ENCODE data around the gene SNRPA.
"Not testable (repeated sequence)": the region's sequence is repeated elsewhere in the genome, so short reads cannot be mapped to it uniquely, and the experiment has no call there.

The SNRPA gene

GRCh38 chr19:40802300-40803169 is 51.5 kb downstream of the SNRPA start:
- DNase-seq = no peak

- DNase-seq = no peak
Measured at GRCh38 chr19:40803170-40803856, 52.3 kb downstream of the SNRPA start.

DNA sequence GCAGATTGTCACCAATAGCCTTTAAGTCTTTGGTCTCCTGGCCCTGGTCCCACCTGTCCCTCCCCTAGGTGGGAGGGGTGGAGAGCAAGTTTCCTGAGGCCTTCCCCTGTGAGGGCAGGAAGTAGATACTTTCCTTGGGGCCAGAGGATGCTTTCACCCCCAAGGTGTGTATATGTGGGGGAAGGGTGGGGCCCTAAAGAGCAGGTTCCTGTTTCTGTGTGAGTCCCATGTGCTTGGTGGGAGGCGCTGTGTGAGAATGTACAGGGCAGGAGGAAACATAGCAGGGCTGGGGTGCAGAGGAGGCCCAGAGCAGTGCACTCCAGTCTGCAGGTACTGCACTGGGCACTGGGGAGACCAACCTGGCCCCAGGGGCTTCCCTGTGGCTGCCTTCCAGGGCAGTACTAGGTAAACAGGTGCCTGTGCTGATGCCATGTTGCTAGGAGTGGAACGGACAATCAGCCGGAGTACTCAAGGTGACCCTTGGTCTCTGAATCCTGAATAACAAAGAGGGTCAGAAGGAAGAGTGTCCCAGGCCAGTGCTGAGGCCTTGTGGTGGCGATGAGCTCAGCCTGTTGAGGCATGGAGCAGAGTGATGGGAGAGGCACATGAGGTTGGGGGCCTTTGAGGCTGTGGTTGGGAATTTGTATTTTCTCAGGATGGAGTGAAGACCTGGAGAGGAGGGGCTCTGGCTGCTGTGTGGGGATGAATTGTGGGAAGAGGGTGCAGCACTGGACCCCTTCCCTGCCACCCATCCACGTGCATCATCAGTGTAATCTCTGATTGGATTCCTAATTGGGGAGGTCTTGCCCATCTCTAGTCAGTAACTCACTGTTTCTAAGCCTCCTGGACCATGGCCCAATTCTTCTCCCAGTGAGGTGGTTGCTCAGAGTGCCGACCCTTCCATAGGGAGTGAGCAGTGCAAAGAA is 53.1 kb downstream of the SNRPA start:
- DNase-seq = peak in 1 of 2 experiments; percentile 42

DNA sequence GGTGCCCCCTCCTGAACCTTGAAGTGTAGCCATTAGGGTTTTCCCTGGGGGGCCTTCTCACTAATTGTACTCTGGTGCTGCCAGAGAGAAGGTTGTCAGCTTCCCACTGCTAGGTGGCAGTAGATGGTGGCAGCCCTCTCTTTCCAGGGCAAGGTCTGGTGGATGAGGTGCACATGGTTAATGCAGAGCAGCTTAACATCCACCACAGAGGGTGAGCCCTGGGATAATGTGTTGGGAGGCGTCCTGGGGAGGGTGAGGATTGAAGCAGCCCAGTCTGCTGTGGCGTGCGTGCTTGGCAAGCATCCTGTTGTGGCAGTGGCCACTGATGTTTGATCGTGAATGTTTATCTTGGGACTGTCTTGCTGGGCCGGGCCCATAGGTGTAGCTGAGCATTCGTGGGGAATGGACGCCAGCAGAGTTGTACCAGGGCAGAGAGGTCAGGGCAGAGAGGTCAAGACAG is 53.8 kb downstream of the SNRPA start:
- DNase-seq = no peak

- peak in 1 of 2 experiments; percentile 39 for DNase-seq
Measured at GRCh38 chr19:40805258-40805868, 54.4 kb downstream of the SNRPA start.

- peak; percentile 71 to 73 for DNase-seq
Measured at GRCh38 chr19:40806423-40807146, 55.6 kb downstream of the SNRPA start.

GRCh38 chr19:40807147-40808020 is 56.4 kb downstream of the SNRPA start:
- DNase-seq = no peak

GRCh38 chr19:40808021-40808325 is 57.0 kb downstream of the SNRPA start:
- DNase-seq = no peak

DNA sequence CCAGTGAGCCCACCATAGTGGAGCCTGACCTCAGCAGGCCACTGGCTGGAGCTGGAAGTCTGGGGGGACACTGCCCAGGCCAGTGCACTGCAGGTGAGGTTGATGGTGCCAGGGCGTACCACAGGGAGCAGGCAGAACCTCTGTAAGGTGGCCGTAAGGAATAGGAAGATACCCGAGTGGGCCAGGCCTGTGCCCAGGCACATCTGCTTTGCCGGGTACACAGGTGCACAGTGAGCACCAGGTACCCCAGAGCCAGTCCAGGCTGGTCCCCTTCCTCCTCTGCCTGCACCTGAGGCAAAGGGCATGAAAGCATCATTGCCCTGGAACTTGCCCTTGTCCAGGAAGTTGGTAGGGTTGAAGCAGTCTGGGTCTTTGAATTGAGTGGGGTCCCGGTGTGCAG is 57.5 kb downstream of the SNRPA start:
- no peak for DNase-seq

DNA sequence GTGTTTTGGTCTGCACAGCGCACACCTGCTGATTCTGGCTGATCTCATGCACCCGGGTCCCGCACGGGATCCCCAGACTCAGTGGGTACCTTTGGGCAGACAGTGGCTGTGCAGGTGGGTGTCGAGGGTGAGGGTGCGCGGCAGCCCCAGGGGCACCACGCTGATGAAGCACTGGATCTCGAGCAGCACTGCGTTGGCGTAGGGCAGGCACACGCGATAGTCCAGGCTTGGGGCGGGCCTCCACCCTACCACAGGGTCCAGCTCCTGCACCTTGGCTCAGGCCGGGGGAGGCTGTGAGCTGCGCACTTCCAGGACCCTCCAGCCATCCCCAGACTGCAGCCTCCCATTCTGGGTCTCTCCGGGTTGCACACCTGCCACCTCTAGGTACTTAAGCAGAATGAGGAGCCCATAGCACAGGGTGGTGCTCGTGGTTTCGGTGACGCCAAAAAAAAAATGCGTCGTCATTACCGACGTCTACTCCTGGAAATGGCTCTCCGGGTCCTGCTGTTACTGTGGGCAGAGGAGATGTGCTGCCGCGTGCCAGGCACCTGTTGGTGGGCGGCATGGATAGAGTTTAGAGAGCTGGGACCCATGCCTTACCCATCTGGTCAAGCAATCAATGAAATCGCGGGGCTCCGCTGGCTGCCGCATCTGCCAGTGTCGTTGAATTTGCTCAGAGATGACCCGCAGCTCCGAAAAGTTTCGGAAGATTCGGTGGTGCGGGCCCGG is 58.5 kb downstream of the SNRPA start:
- no peak for DNase-seq

- no peak for DNase-seq
Measured at GRCh38 chr19:40810160-40810559, 59.2 kb downstream of the SNRPA start.

DNA sequence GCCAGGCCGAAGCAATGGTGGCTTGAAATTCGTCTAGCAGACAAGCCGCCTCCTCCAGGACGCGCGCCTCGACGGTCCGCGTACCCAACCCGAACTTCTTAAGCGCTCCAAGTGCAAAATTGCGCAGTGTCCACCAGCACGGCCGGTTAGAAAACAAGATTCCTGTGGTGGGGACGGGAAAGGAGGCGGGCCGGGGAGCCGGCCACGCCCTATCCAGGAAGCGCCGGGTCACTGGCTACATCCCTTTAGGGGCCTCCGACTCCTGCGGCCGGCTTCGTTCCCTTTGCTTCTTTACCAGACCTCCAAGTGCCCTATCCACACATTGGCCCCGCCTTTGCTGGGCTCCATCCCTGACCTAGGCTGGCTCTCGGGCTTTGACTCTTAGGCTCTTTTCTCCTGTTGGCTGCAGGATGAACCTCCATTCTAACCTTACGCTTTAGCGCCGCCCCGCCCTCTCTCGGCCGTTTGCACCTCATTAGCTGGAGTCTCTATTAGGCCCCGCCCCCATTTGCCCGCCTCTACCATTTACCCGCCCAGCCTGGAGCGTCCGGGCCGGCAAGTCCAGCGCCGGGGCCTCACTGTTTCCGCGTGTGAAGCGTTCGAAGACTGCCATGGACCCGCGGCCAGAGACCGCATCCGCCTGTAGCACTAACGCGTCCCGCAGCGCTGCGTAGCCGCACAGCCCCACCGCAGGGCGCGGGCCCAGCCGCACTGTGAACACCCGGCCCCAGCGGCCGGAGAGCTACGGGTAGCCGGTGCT is 59.8 kb downstream of the SNRPA start:
- not testable (repeated sequence) for DNase-seq

DNA sequence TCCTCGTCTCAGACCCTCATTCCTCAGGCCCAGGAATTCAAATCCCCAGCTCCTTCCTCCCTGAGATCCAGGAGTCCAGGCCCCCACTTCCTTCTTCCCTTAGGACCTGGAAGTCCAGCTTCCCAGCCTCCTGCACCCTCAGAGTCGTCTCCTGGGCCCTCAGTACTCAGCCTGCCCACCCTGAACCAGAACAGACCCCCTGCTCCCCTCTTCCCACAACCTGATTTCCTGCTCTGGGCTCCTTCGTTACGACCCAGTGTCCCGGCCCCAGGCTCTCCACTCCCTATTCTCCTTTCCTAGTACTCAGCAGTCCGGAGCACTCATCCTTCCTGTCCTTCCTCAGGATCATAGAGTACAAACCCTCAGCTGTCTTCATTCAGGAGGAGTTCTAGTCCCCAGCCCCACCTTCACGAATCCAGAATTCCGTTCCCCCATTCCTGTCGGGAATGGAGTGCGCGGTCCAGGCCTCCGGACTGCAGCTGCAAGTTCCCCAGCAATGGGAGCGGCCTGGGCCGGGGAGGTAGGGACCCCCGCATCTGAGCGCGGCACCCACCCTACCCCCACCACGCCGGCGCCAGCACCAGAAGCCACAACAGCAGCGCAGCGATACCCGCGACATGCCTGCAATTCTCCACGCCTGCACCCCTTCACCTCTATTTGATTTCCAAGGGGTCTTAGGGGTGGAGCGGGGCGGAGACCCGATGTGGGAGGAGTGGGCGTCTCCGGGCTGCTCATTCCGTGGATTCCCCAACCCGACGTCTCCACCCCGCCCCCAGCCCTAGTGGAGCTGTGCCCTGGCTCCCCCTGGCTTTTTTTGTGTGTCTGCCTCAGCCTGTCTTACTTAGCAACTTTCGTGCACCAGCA is 60.7 kb downstream of the SNRPA start:
- DNase-seq = no peak

GRCh38 chr19:40812571-40812970 is 61.6 kb downstream of the SNRPA start:
- DNase-seq = not testable (repeated sequence)

DNA sequence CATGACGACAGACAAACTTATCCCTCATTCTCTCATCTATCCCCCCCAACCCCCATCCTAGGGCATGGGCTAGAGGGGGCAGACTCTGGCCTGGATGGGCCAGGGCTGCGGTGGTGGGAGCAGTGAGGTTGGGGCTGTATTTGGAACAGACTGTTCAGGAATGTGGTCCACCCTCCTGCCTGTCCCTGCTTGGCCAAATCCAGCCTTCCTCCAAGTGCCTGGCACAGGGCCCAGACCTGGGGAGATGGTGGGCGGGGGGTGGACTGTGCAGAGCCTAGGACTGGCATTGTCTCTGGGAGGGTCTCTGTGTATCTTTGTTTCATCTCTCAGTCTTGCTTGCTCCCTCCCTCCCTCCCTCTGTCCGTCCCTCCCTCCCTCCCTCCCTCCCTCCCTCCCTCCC is 62.2 kb downstream of the SNRPA start:
- DNase-seq = no peak

Measured in activated CD4-positive, alpha-beta T cell treated with anti-CD3 and anti-CD28 coated beads, Interleukin-2, amount 50 U/mL, for 4 hours (primary cell).